DND-41 (cell line): Measurements from ENCODE around the gene EBF4.

Experiments
- ATAC-seq: fragments of 200-7000 bp; cut with Tn5 transposase; 3 replicates; pipeline ENCODE4 v1.9.1; 2021; ENCODE audit warnings: low read depth; ENCODE audit not compliant: insufficient read depth
- DNase-seq: peaks from one replicate; pipeline ENCODE4 v3.0.0-alpha.2; 2020
- H2AFZ ChIP-seq: 2 replicates; pipeline ENCODE4 v1.6.0; 2012; ENCODE audit warnings: low read depth, low read length
- H3K27ac ChIP-seq: 2 replicates; pipeline ENCODE4 v1.5.1; 2012; ENCODE audit warnings: low read length, inconsistent platforms
- H3K27me3 ChIP-seq: fragments of 200-600 bp; sonication (generic); 2 replicates; pipeline ENCODE4 v1.6.0; 2012; ENCODE audit warnings: low read length, mild to moderate bottlenecking, inconsistent platforms; ENCODE audit not compliant: insufficient read depth, poor library complexity
- H3K36me3 ChIP-seq: 2 replicates; pipeline ENCODE4 v1.5.1; 2012; ENCODE audit warnings: low read length, inconsistent platforms; ENCODE audit not compliant: insufficient read depth
- H3K4me1 ChIP-seq: 2 replicates; pipeline ENCODE4 v1.5.1; 2012; ENCODE audit warnings: mild to moderate bottlenecking, low read length; ENCODE audit not compliant: insufficient read depth
- H3K4me2 ChIP-seq: 2 replicates; pipeline ENCODE4 v1.6.0; 2012; ENCODE audit warnings: mild to moderate bottlenecking, moderate library complexity, low read length, inconsistent platforms; ENCODE audit not compliant: insufficient read depth
- H3K4me3 ChIP-seq, 2 experiments: fragments of 200-600 bp in 1 of 2; shearing (Covaris generic) in 1 of 2; 2 replicates each; pipeline ENCODE4 v1.5.1; 2012 to 2016; ENCODE audit warnings: inconsistent platforms in 2 of 2, low read length in 2 of 2, mild to moderate bottlenecking in 2 of 2, low read depth in 1 of 2, moderate library complexity in 1 of 2
- H3K79me2 ChIP-seq: 2 replicates; pipeline ENCODE4 v1.6.0; 2012; ENCODE audit warnings: low read length, inconsistent platforms; ENCODE audit not compliant: insufficient read depth
- H3K9ac ChIP-seq: 2 replicates; pipeline ENCODE4 v1.6.0; 2012; ENCODE audit warnings: low read depth, mild to moderate bottlenecking, inconsistent platforms, low read length, moderate library complexity
- H3K9me3 ChIP-seq: 2 replicates; pipeline ENCODE4 v1.5.1; 2012; ENCODE audit warnings: low read length, moderate library complexity, mild to moderate bottlenecking, inconsistent platforms; ENCODE audit not compliant: insufficient read depth, severe bottlenecking
- H4K20me1 ChIP-seq: 2 replicates; pipeline ENCODE4 v1.6.0; 2012; ENCODE audit warnings: low read length; ENCODE audit not compliant: insufficient read depth
- CTCF ChIP-seq: IDR thresholded peaks from 2 replicates; pipeline ENCODE4 v1.5.1; 2012; ENCODE audit warnings: borderline replicate concordance, low read length, moderate library complexity, mild to moderate bottlenecking; ENCODE audit not compliant: poor library complexity, severe bottlenecking; ENCODE audit errors: extremely low read depth
- EZH2 ChIP-seq: IDR thresholded peaks from 3 replicates; pipeline ENCODE4 v1.6.1; 2012; ENCODE audit warnings: borderline replicate concordance, low read depth, mild to moderate bottlenecking, moderate library complexity, low read length, inconsistent platforms; ENCODE audit not compliant: severe bottlenecking

Gene EBF4

GRCh38 chr20:2687514-2687913, 5.1 kb upstream of the EBF4 start:
- no peak for TF ChIP-seq CTCF
- TF ChIP-seq EZH2 = no peak
- Histone ChIP-seq H3K4me3 (no peak overlapping the region), H3K9me3 (no peaks in the 10 kb centered on the region), H3K9ac (no peak overlapping the region), H4K20me1 (peaks cover 2% of the 10 kb centered on the region; the same call in 1 of the 2 replicates), H3K4me1 (no peaks in the 10 kb centered on the region), H3K4me2 (no peak overlapping the region), H3K27ac (no peak overlapping the region), H3K27me3 (peaks cover 22% of the 10 kb centered on the region), H2AFZ (no peak overlapping the region), H3K36me3 (no peaks in the 10 kb centered on the region), H3K79me2 (no peaks in the 10 kb centered on the region)
- ATAC-seq = no peak
- DNase-seq = no peak

- Histone ChIP-seq H3K36me3 (no peaks in the 10 kb centered on the region), H2AFZ (no peak overlapping the region), H3K27ac (no peak overlapping the region), H3K4me3 (no peak overlapping the region), H3K9me3 (no peaks in the 10 kb centered on the region), H3K9ac (no peak overlapping the region), H4K20me1 (peaks cover 2% of the 10 kb centered on the region; the same call in 1 of the 2 replicates), H3K4me1 (no peaks in the 10 kb centered on the region), H3K79me2 (no peaks in the 10 kb centered on the region), H3K4me2 (no peak overlapping the region), H3K27me3 (peaks cover 22% of the 10 kb centered on the region)
- TF ChIP-seq CTCF (peak; percentile 61), EZH2 (no peak)
- ATAC-seq = peak; percentile 74
- DNase-seq = peak; percentile 54
Measured at GRCh38 chr20:2688041-2688591, 4.5 kb upstream of the EBF4 start.

- Histone ChIP-seq H3K4me3 (no peak overlapping the region), H3K9ac (no peak overlapping the region), H3K4me1 (no peaks in the 10 kb centered on the region), H3K79me2 (no peaks in the 10 kb centered on the region), H3K27me3 (peaks cover 38% of the 10 kb centered on the region), H3K27ac (no peak overlapping the region), H4K20me1 (peaks cover 2% of the 10 kb centered on the region; the same call in 1 of the 2 replicates), H3K36me3 (no peaks in the 10 kb centered on the region), H3K9me3 (no peaks in the 10 kb centered on the region), H3K4me2 (no peak overlapping the region), H2AFZ (no peak overlapping the region)
- DNase-seq = no peak
- ATAC-seq = no peak
- TF ChIP-seq CTCF (no peak), EZH2 (no peak)
Measured at GRCh38 chr20:2690213-2690612, 2.4 kb upstream of the EBF4 start.
